DOHH2 (cell line): ENCODE results near the gene PROZ.

ENCODE experiments used
- H3F3A ChIP-seq: fragments of 200-600 bp; sonication (generic), shearing (Covaris generic); 2 replicates; pipeline ENCODE4 v1.6.0; 2016; ENCODE audit warnings: antibody characterized with exemption, mild to moderate bottlenecking; ENCODE audit not compliant: control insufficient read depth, insufficient read depth
- H3K27ac ChIP-seq: fragments of 200-600 bp; sonication (generic); 2 replicates; pipeline ENCODE4 v1.5.1; 2014; ENCODE audit warnings: low read depth, mild to moderate bottlenecking, low read length, moderate library complexity
- H3K27me3 ChIP-seq: fragments of 200-600 bp; sonication (generic); 2 replicates; pipeline ENCODE4 v1.6.1; 2014; ENCODE audit warnings: mild to moderate bottlenecking, low read length, mixed read lengths; ENCODE audit not compliant: control insufficient read depth
- H3K36me3 ChIP-seq: fragments of 200-600 bp; sonication (generic); 2 replicates; pipeline ENCODE4 v1.6.1; 2014; ENCODE audit warnings: mild to moderate bottlenecking, low read length, moderate library complexity, mixed read lengths; ENCODE audit not compliant: control insufficient read depth
- H3K4me1 ChIP-seq: fragments of 200-600 bp; sonication (generic); 2 replicates; pipeline ENCODE4 v1.6.1; 2014; ENCODE audit warnings: mild to moderate bottlenecking, low read length, mixed read lengths; ENCODE audit not compliant: control insufficient read depth
- H3K4me2 ChIP-seq: fragments of 200-600 bp; sonication (generic); 2 replicates; pipeline ENCODE4 v1.6.0; 2014; ENCODE audit warnings: mild to moderate bottlenecking, low read length, moderate library complexity
- H3K4me3 ChIP-seq: fragments of 200-600 bp; sonication (generic); 2 replicates; pipeline ENCODE4 v1.5.1; 2014; ENCODE audit warnings: mild to moderate bottlenecking, low read length, mixed read lengths
- H3K79me2 ChIP-seq: fragments of 200-600 bp; sonication (generic); 2 replicates; pipeline ENCODE4 v1.6.1; 2014; ENCODE audit warnings: mild to moderate bottlenecking, low read length, mixed read lengths; ENCODE audit not compliant: control insufficient read depth
- H3K9me2 ChIP-seq: fragments of 200-600 bp; sonication (generic); replicated peaks from 2 replicates; pipeline ENCODE4 v1.6.1; 2014; ENCODE audit warnings: mild to moderate bottlenecking, low read length, mixed read lengths; ENCODE audit not compliant: control insufficient read depth
- H3K9me3 ChIP-seq: fragments of 200-600 bp; sonication (generic); 2 replicates; pipeline ENCODE4 v1.6.1; 2014; ENCODE audit warnings: antibody characterized with exemption, low read length, mixed read lengths; ENCODE audit not compliant: control insufficient read depth, insufficient read depth
- H4K20me1 ChIP-seq: fragments of 200-600 bp; sonication (generic); 2 replicates; pipeline ENCODE4 v1.6.0; 2014; ENCODE audit warnings: low read depth, mild to moderate bottlenecking, antibody characterized with exemption, low read length, moderate library complexity; ENCODE audit not compliant: control insufficient read depth, insufficient read depth
- EZH2phosphoT487 ChIP-seq: fragments of 200-600 bp; sonication (generic); IDR thresholded peaks from 2 replicates; pipeline ENCODE4 v1.6.1; 2017; ENCODE audit warnings: borderline replicate concordance, mild to moderate bottlenecking, antibody characterized with exemption, low read length, moderate library complexity, mixed read lengths
- TF ChIP-seq, protein P1 (sequence below): fragments of 200-600 bp; sonication (generic); IDR thresholded peaks from one replicate; pipeline ENCODE4 v1.5.1; 2014; ENCODE audit warnings: antibody characterized with exemption, mild to moderate bottlenecking, low read depth, low read length; ENCODE audit not compliant: poor library complexity, severe bottlenecking

PROZ gene

GRCh38 chr13:113190181-113190580, 31.7 kb downstream of the PROZ start:
- H3K9me3 ChIP-seq = no peaks in the 10 kb centered on the region
- no peaks in the 10 kb centered on the region for H3K9me2 ChIP-seq
- no peak overlapping the region for H3K4me2 ChIP-seq
- H3K27me3 ChIP-seq = no peaks in the 10 kb centered on the region
- H4K20me1 ChIP-seq = no peaks in the 10 kb centered on the region
- TF ChIP-seq, protein P1, sequence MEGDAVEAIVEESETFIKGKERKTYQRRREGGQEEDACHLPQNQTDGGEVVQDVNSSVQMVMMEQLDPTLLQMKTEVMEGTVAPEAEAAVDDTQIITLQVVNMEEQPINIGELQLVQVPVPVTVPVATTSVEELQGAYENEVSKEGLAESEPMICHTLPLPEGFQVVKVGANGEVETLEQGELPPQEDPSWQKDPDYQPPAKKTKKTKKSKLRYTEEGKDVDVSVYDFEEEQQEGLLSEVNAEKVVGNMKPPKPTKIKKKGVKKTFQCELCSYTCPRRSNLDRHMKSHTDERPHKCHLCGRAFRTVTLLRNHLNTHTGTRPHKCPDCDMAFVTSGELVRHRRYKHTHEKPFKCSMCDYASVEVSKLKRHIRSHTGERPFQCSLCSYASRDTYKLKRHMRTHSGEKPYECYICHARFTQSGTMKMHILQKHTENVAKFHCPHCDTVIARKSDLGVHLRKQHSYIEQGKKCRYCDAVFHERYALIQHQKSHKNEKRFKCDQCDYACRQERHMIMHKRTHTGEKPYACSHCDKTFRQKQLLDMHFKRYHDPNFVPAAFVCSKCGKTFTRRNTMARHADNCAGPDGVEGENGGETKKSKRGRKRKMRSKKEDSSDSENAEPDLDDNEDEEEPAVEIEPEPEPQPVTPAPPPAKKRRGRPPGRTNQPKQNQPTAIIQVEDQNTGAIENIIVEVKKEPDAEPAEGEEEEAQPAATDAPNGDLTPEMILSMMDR = no peak
- TF ChIP-seq EZH2phosphoT487 = no peak
- no peak overlapping the region for H3K27ac ChIP-seq
- H3K4me3 ChIP-seq = no peak overlapping the region
- H3F3A ChIP-seq = no peaks in the 10 kb centered on the region
- peaks cover 88% of the 10 kb centered on the region for H3K36me3 ChIP-seq
- H3K4me1 ChIP-seq = no peaks in the 10 kb centered on the region
- H3K79me2 ChIP-seq = peaks cover 8% of the 10 kb centered on the region

DNA sequence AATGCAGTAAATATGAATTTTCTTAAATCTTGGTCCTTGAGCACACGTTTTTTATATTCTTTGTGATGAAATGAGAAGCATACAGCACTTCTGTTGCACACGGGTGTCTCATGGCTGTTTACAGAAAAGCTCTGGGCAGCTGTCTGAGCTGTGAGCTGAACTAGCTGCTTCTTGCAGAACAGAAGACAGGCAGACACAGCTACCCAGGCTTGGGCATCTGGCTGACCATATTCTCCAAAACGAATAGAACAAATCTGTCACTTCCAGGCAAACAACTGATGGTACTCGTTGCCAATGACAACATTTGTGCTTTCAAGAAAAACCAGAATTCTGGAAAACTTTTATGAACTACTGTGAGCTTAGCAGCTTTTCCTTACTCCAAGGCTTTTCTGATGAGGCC, 33.8 kb downstream of the PROZ start:
- no peaks in the 10 kb centered on the region for H3K9me2 ChIP-seq
- H3K9me3 ChIP-seq = no peaks in the 10 kb centered on the region
- H3K27ac ChIP-seq = no peak overlapping the region
- peaks cover 88% of the 10 kb centered on the region for H3K36me3 ChIP-seq
- no peaks in the 10 kb centered on the region for H3K4me1 ChIP-seq
- no peaks in the 10 kb centered on the region for H3K27me3 ChIP-seq
- H3K4me2 ChIP-seq = no peak overlapping the region
- H3K4me3 ChIP-seq = no peak overlapping the region
- no peaks in the 10 kb centered on the region for H3F3A ChIP-seq
- TF ChIP-seq, protein P1 = no peak
- TF ChIP-seq EZH2phosphoT487 = no peak
- H4K20me1 ChIP-seq = no peaks in the 10 kb centered on the region
- no peaks in the 10 kb centered on the region; the same call in 1 of the 2 replicates for H3K79me2 ChIP-seq

DNA sequence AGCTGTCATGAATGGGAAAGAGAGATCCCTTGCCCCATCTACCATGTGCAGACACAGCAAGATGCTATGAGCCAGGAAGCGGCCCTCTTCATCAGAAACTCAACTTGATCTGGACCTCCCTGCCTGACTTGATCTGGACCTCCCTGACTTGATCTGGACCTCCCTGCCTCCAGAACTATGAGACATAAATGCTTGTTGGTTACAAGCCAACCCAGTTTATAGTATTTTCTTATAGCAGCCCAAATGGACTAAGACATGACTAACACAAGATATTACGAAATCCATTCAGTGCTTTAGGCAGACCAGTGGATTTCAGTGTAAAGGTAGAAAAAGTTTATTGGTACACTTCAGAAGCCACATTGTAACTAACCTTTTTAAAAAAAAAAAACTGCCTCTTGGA, 34.5 kb downstream of the PROZ start:
- no peak for TF ChIP-seq EZH2phosphoT487
- TF ChIP-seq, protein P1 = no peak
- Histone ChIP-seq H4K20me1 (no peaks in the 10 kb centered on the region), H3K27me3 (no peaks in the 10 kb centered on the region), H3K4me3 (no peak overlapping the region), H3K4me1 (no peaks in the 10 kb centered on the region), H3K4me2 (no peak overlapping the region), H3K9me3 (no peaks in the 10 kb centered on the region), H3F3A (no peaks in the 10 kb centered on the region), H3K79me2 (no peaks in the 10 kb centered on the region), H3K36me3 (peaks cover 88% of the 10 kb centered on the region), H3K9me2 (no peaks in the 10 kb centered on the region), H3K27ac (no peak overlapping the region)

GRCh38 chr13:113195360-113195759, 36.9 kb downstream of the PROZ start:
- peaks cover 17% of the 10 kb centered on the region for H3K79me2 ChIP-seq
- H4K20me1 ChIP-seq = no peaks in the 10 kb centered on the region
- no peak overlapping the region for H3K4me3 ChIP-seq
- H3K36me3 ChIP-seq = peaks cover 93% of the 10 kb centered on the region
- TF ChIP-seq, protein P1 = no peak
- TF ChIP-seq EZH2phosphoT487 = no peak
- H3K27me3 ChIP-seq = no peaks in the 10 kb centered on the region
- H3K4me2 ChIP-seq = no peak overlapping the region
- no peaks in the 10 kb centered on the region for H3K9me3 ChIP-seq
- H3K9me2 ChIP-seq = no peaks in the 10 kb centered on the region
- no peaks in the 10 kb centered on the region for H3F3A ChIP-seq
- H3K4me1 ChIP-seq = no peaks in the 10 kb centered on the region
- H3K27ac ChIP-seq = no peak overlapping the region
